ENCODE results near the gene RBMS3. TPM values are rescaled to one million over a fixed set of nuclear protein-coding genes. Genes with fewer than 3 reads are reported as not detected.

Gene RBMS3
- total RNA-seq, 1 experiment from 2014 or later, result 0.42 TPM

DNA sequence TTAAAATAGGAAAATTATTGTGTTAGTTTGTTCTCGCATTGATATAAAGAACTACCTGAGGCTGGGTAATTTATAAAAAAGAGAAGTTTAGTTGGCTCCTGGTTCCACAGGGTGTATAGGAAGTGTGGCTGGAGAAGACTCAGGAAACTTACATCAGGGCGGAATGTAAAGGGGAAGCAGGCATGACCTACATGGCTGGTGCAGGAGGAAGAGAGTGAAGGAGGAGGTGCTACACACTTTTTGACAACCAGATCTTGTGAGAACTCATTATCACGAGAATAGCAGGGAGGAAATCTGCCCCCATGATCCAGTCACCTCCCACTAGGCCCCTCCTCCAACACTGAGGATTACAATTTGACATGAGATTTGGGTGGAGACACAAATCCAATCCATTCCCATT lies 490.7 kb downstream of the RBMS3 start:
- DNase-seq (ENCODE audit: low read depth, low spot score) (no peak), ATAC-seq (no peak)
- intact Hi-C loops (cut with micrococcal nuclease), result no loop called here
- Histone ChIP-seq H2AFZ (ENCODE audit: low read depth, low read length, poor library complexity, severe bottlenecking) (no peak overlapping the region), H3K27ac (ENCODE audit: low read depth, low read length) (no peak overlapping the region), H3K4me3 (replicated peaks in 1 of 2; ENCODE audit: low read depth in 1 of 2, low read length in 2 of 2) (no peak overlapping the region), H3K36me3 (ENCODE audit: control insufficient read depth in 1 of 2, insufficient read depth in 2 of 2, low read length in 2 of 2) (no peaks in the 10 kb centered on the region), H3K27me3 (ENCODE audit: insufficient read depth, low read length) (no peaks in the 10 kb centered on the region), H3K9me2 (ENCODE audit: insufficient read depth) (no peaks in the 10 kb centered on the region), H3K4me1 (ENCODE audit: control insufficient read depth in 1 of 2, insufficient read depth in 2 of 2, low read length in 2 of 2) (no peaks in the 10 kb centered on the region), H3K79me2 (ENCODE audit: insufficient read depth, low read length) (no peaks in the 10 kb centered on the region), H3K4me2 (ENCODE audit: low read length) (no peak overlapping the region), H3K9ac (ENCODE audit: low read length) (no peak overlapping the region), H3K9me3 (ENCODE audit: control insufficient read depth in 1 of 2, insufficient read depth in 1 of 2, low read depth in 1 of 2, low read length in 2 of 2) (no peaks in the 10 kb centered on the region), H4K20me1 (ENCODE audit: insufficient read depth) (no peaks in the 10 kb centered on the region)
- ChIA-PET POLR2A (no interaction called here), CTCF (no interaction called here), RAD21 (ENCODE audit: low non-redundant PET in 1 of 2, low total read pairs in 2 of 2, uncharacterized antibody in 2 of 2, unreplicated experiment in 2 of 2) (no interaction called here)
- no TSS peak for BruUV-seq (replicated peaks)
- TF ChIP-seq, protein P1, sequence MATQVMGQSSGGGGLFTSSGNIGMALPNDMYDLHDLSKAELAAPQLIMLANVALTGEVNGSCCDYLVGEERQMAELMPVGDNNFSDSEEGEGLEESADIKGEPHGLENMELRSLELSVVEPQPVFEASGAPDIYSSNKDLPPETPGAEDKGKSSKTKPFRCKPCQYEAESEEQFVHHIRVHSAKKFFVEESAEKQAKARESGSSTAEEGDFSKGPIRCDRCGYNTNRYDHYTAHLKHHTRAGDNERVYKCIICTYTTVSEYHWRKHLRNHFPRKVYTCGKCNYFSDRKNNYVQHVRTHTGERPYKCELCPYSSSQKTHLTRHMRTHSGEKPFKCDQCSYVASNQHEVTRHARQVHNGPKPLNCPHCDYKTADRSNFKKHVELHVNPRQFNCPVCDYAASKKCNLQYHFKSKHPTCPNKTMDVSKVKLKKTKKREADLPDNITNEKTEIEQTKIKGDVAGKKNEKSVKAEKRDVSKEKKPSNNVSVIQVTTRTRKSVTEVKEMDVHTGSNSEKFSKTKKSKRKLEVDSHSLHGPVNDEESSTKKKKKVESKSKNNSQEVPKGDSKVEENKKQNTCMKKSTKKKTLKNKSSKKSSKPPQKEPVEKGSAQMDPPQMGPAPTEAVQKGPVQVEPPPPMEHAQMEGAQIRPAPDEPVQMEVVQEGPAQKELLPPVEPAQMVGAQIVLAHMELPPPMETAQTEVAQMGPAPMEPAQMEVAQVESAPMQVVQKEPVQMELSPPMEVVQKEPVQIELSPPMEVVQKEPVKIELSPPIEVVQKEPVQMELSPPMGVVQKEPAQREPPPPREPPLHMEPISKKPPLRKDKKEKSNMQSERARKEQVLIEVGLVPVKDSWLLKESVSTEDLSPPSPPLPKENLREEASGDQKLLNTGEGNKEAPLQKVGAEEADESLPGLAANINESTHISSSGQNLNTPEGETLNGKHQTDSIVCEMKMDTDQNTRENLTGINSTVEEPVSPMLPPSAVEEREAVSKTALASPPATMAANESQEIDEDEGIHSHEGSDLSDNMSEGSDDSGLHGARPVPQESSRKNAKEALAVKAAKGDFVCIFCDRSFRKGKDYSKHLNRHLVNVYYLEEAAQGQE (IDR thresholded peaks at IDR 0.05; ENCODE audit: low read depth), result no peak
- TF ChIP-seq SIN3A (IDR thresholded peaks at IDR 0.05; ENCODE audit: low read depth) (no peak), YY1 (IDR thresholded peaks at IDR 0.05; ENCODE audit: extremely low read depth, insufficient replicate concordance, low read depth, low read length) (no peak), ELF1 (IDR thresholded peaks at IDR 0.05; ENCODE audit: borderline replicate concordance, low read depth) (no peak), JUND (IDR thresholded peaks at IDR 0.05) (no peak)
- TF ChIP-seq, protein P2, sequence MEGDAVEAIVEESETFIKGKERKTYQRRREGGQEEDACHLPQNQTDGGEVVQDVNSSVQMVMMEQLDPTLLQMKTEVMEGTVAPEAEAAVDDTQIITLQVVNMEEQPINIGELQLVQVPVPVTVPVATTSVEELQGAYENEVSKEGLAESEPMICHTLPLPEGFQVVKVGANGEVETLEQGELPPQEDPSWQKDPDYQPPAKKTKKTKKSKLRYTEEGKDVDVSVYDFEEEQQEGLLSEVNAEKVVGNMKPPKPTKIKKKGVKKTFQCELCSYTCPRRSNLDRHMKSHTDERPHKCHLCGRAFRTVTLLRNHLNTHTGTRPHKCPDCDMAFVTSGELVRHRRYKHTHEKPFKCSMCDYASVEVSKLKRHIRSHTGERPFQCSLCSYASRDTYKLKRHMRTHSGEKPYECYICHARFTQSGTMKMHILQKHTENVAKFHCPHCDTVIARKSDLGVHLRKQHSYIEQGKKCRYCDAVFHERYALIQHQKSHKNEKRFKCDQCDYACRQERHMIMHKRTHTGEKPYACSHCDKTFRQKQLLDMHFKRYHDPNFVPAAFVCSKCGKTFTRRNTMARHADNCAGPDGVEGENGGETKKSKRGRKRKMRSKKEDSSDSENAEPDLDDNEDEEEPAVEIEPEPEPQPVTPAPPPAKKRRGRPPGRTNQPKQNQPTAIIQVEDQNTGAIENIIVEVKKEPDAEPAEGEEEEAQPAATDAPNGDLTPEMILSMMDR (IDR thresholded peaks at IDR 0.05 in 2 of 3, conservative IDR thresholded peaks at IDR 0.05 in 1 of 3; ENCODE audit: borderline replicate concordance in 1 of 3, insufficient read depth in 1 of 3, low read depth in 2 of 3, low read length in 2 of 3), result no peak

Data from HCT116 (cell line).